IPS-18c (cell line): ENCODE data around the gene RUNX1.
"Not testable (repeated sequence)": the region's sequence is repeated elsewhere in the genome, so short reads cannot be mapped to it uniquely, and the experiment has no call there.

ENCODE experiments used
- H3K4me3 ChIP-seq: 2 replicates; pipeline ENCODE4 v1.7.0; 2013; ENCODE audit warnings: low read depth, mild to moderate bottlenecking, low read length, moderate library complexity; ENCODE audit not compliant: insufficient read depth
- H3K9me3 ChIP-seq: one replicate; pipeline ENCODE4 v1.6.1; 2013; ENCODE audit warnings: mild to moderate bottlenecking, low read length, moderate library complexity; ENCODE audit not compliant: control insufficient read depth, insufficient read depth

The RUNX1 gene

GRCh38 chr21:34974162-34974981, 74.7 kb downstream of the RUNX1 start:
- Histone ChIP-seq H3K4me3 (no peak overlapping the region), H3K9me3 (no peaks in the 10 kb centered on the region)

- Histone ChIP-seq H3K4me3 (no peak overlapping the region), H3K9me3 (no peaks in the 10 kb centered on the region)
Measured at GRCh38 chr21:34973685-34974084, 75.4 kb downstream of the RUNX1 start.

- no peak overlapping the region for H3K4me3 ChIP-seq
Measured at GRCh38 chr21:34971656-34972055, 77.4 kb downstream of the RUNX1 start.

GRCh38 chr21:34970566-34970965, 78.5 kb downstream of the RUNX1 start:
- Histone ChIP-seq H3K9me3 (no peaks in the 10 kb centered on the region), H3K4me3 (no peak overlapping the region)

More at GRCh38 chr21:34971656-34972055, 77.4 kb downstream of the RUNX1 start:
- no peaks in the 10 kb centered on the region for H3K9me3 ChIP-seq

- Histone ChIP-seq H3K9me3 (no peaks in the 10 kb centered on the region), H3K4me3 (no peak overlapping the region)
Measured at GRCh38 chr21:34970167-34970500, 79.0 kb downstream of the RUNX1 start.

- no peak overlapping the region for H3K4me3 ChIP-seq
- no peaks in the 10 kb centered on the region for H3K9me3 ChIP-seq
Measured at GRCh38 chr21:34969423-34970166, 79.5 kb downstream of the RUNX1 start.

GRCh38 chr21:34968414-34969333, 80.4 kb downstream of the RUNX1 start:
- Histone ChIP-seq H3K4me3 (no peak overlapping the region), H3K9me3 (no peaks in the 10 kb centered on the region)

GRCh38 chr21:34967509-34968289, 81.4 kb downstream of the RUNX1 start:
- Histone ChIP-seq H3K9me3 (no peaks in the 10 kb centered on the region), H3K4me3 (no peak overlapping the region)

GRCh38 chr21:34966881-34967280, 82.2 kb downstream of the RUNX1 start:
- H3K4me3 ChIP-seq, H3K9me3 ChIP-seq: not testable (repeated sequence)

GRCh38 chr21:34965200-34966174, 83.6 kb downstream of the RUNX1 start:
- H3K9me3 ChIP-seq = no peaks in the 10 kb centered on the region
- H3K4me3 ChIP-seq = no peak overlapping the region

- no peak overlapping the region for H3K4me3 ChIP-seq
- H3K9me3 ChIP-seq = no peaks in the 10 kb centered on the region
Measured at GRCh38 chr21:34962586-34963222, 86.4 kb downstream of the RUNX1 start.

GRCh38 chr21:34962136-34962535, 87.0 kb downstream of the RUNX1 start:
- Histone ChIP-seq H3K9me3 (no peaks in the 10 kb centered on the region), H3K4me3 (no peak overlapping the region)

- H3K9me3 ChIP-seq = no peaks in the 10 kb centered on the region
- H3K4me3 ChIP-seq = no peak overlapping the region
Measured at GRCh38 chr21:34960687-34961086, 88.4 kb downstream of the RUNX1 start.

GRCh38 chr21:34959607-34960006, 89.5 kb downstream of the RUNX1 start:
- no peak overlapping the region for H3K4me3 ChIP-seq
- no peaks in the 10 kb centered on the region for H3K9me3 ChIP-seq

GRCh38 chr21:34958040-34958439, 91.1 kb downstream of the RUNX1 start:
- Histone ChIP-seq H3K4me3 (no peak overlapping the region), H3K9me3 (no peaks in the 10 kb centered on the region)
